Measurements from ENCODE around the gene P3H2.
A peak's percentile ranks its signal among the peaks of the same experiment; 100 is the strongest.

DNA sequence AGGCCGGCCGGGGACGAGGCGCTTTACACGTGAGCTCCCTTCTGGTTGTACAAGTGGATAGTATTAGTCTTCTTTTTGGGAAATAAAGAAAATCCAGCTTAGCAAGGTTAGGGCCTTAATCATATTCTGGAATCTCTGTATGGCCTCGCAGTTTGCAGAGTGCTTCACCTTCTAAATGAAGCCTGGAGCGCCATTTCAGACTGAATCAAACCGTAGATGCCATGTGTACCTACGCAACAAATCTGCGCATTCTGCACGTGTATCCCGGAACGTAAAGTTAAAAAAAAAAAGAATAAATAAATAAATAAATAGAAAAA lies 322 bp upstream of the P3H2 start:
- TF ChIP-seq, protein P1, sequence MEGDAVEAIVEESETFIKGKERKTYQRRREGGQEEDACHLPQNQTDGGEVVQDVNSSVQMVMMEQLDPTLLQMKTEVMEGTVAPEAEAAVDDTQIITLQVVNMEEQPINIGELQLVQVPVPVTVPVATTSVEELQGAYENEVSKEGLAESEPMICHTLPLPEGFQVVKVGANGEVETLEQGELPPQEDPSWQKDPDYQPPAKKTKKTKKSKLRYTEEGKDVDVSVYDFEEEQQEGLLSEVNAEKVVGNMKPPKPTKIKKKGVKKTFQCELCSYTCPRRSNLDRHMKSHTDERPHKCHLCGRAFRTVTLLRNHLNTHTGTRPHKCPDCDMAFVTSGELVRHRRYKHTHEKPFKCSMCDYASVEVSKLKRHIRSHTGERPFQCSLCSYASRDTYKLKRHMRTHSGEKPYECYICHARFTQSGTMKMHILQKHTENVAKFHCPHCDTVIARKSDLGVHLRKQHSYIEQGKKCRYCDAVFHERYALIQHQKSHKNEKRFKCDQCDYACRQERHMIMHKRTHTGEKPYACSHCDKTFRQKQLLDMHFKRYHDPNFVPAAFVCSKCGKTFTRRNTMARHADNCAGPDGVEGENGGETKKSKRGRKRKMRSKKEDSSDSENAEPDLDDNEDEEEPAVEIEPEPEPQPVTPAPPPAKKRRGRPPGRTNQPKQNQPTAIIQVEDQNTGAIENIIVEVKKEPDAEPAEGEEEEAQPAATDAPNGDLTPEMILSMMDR (IDR thresholded peaks at IDR 0.05 in 4 of 5, conservative IDR thresholded peaks at IDR 0.05 in 1 of 5), result peak in 1 of 5 experiments; percentile 13
- TF ChIP-seq POLR2A (IDR thresholded peaks at IDR 0.05), result no peak

Measured in gastrocnemius medialis (tissue), 4 donors.